Activated effector memory CD4-positive, alpha-beta T cell treated with Interleukin-2 at 50 U/mL for 16 hours (primary cell): Measurements from ENCODE around the gene TSR1.
"Not testable (repeated sequence)": the region's sequence is repeated elsewhere in the genome, so short reads cannot be mapped to it uniquely, and the experiment has no call there.

ENCODE experiments used
- DNase-seq: peaks from one replicate; pipeline ENCODE4 v3.0.0-alpha.2; 2020

Gene TSR1

GRCh38 chr17:2335726-2336214 is 487 bp downstream of the TSR1 start:
- DNase-seq, result no peak

GRCh38 chr17:2331303-2331702 is 5.0 kb downstream of the TSR1 start:
- DNase-seq, result no peak

GRCh38 chr17:2323629-2324314 is 12.5 kb downstream of the TSR1 start:
- DNase-seq, result no peak

- DNase-seq, result no peak
Observed at GRCh38 chr17:2321399-2321798, 14.9 kb downstream of the TSR1 start.

- DNase-seq, result no peak
Observed at GRCh38 chr17:2319051-2319450, 17.2 kb downstream of the TSR1 start.

- no peak for DNase-seq
Observed at GRCh38 chr17:2317796-2318195, 18.5 kb downstream of the TSR1 start.

GRCh38 chr17:2316916-2317205 is 19.4 kb downstream of the TSR1 start:
- not testable (repeated sequence) for DNase-seq

- DNase-seq, result no peak
Observed at GRCh38 chr17:2312736-2313135, 23.5 kb downstream of the TSR1 start.

GRCh38 chr17:2309338-2310154 is 26.7 kb downstream of the TSR1 start:
- DNase-seq, result no peak

- no peak for DNase-seq
Observed at GRCh38 chr17:2304931-2305330, 31.3 kb downstream of the TSR1 start.

GRCh38 chr17:2303204-2304188 is 32.8 kb downstream of the TSR1 start, which contains the start of the genes SMG6 and SRR:
SMG6 (minus strand) TSS chr17:2303785; CDS start chr17:2303720, 65 bp downstream.
SRR (plus strand) TSS chr17:2303950; CDS start chr17:2315561, 11,611 bp downstream.
- DNase-seq, result peak; percentile 95

- no peak for DNase-seq
Observed at GRCh38 chr17:2302778-2303203, 33.5 kb downstream of the TSR1 start.

GRCh38 chr17:2299756-2300155 is 36.5 kb downstream of the TSR1 start:
- no peak for DNase-seq

GRCh38 chr17:2299136-2299535 is 37.1 kb downstream of the TSR1 start:
- no peak for DNase-seq

- DNase-seq, result no peak
Observed at GRCh38 chr17:2297023-2297422, 39.2 kb downstream of the TSR1 start.

- no peak for DNase-seq
Observed at GRCh38 chr17:2295575-2295974, 40.7 kb downstream of the TSR1 start.

GRCh38 chr17:2292100-2292499 is 44.2 kb downstream of the TSR1 start:
- no peak for DNase-seq

- no peak for DNase-seq
Observed at GRCh38 chr17:2289878-2290478, 46.3 kb downstream of the TSR1 start.

GRCh38 chr17:2283302-2283701 is 53.0 kb downstream of the TSR1 start:
- DNase-seq, result no peak

GRCh38 chr17:2282297-2282873 is 53.9 kb downstream of the TSR1 start:
- no peak for DNase-seq

GRCh38 chr17:2279707-2280106 is 56.5 kb downstream of the TSR1 start:
- DNase-seq, result no peak
